Muscle of back (tissue), 13 donors: ENCODE measurements around the gene ZFP2. TPM values are rescaled to one million over a fixed set of nuclear protein-coding genes. Genes with fewer than 3 reads are reported as not detected.
A peak's percentile ranks its signal among the peaks of the same experiment; 100 is the strongest.
"Not testable (repeated sequence)": the region's sequence is repeated elsewhere in the genome, so short reads cannot be mapped to it uniquely, and the experiment has no call there.

Experiments used
- DNase-seq, 3 donors: peaks; one replicate each; pipeline versions ENCODE4 v3.0.0 to v3.0.0-alpha.2; 2013
- long read RNA-seq, 9 donors: transcript quantifications; one replicate each; lab custom pipeline, GENCODE V29; 2026
- polyA plus RNA-seq, 10 donors: library from polyadenylated mRNA; unstranded; fragments of 120-200 nt; gene quantifications; one replicate each; pipeline ENCODE4 v1.2.1, GENCODE V29; 2013; ENCODE audit not compliant: insufficient read length in 10 of 10

The ZFP2 gene
- polyA plus RNA-seq, result 1 to 10 TPM; 1.7 to 3.5 (median 2.5) TPM
- long read RNA-seq, donor 1, result 0 reads
- long read RNA-seq, donor 2, partial matches to known transcripts, result 0 of 1 reads
- long read RNA-seq, donor 2, other reads (novel, unspliced or antisense), result 0 of 1 reads
- long read RNA-seq, donor 3, result 0 reads
- long read RNA-seq, donor 4, partial matches to known transcripts, result 0 of 1 reads
- long read RNA-seq, donor 4, other reads (novel, unspliced or antisense), result 0 of 1 reads
- long read RNA-seq, donor 5, result 0 reads
- long read RNA-seq, donor 6, result 0 reads
- long read RNA-seq, donor 7, result 0 reads
- long read RNA-seq, donor 8, result 0 reads
- long read RNA-seq, donor 9, result 0 reads

GRCh38 chr5:178895615-178896571 lies at the start of gene ZFP2:
ZFP2 (plus strand) TSS chr5:178895913; CDS start chr5:178931314, 35,401 bp downstream.
- peak; percentile 45 to 89 (median 66) for DNase-seq

GRCh38 chr5:178849316-178849715 lies 46.4 kb upstream of the ZFP2 start:
- DNase-seq, result no peak

- DNase-seq, result no peak
Observed at GRCh38 chr5:178851951-178852350, 43.8 kb upstream of the ZFP2 start.

- no peak for DNase-seq
Observed at GRCh38 chr5:178854284-178854683, 41.4 kb upstream of the ZFP2 start.

- peak; percentile 91 to 96 (median 93) for DNase-seq
Observed at GRCh38 chr5:178859625-178860521, 35.8 kb upstream of the ZFP2 start, which contains the start of gene ZNF354B. ZNF354B (plus strand) TSS chr5:178859953; CDS start chr5:178861048, 1,095 bp downstream.

GRCh38 chr5:178860615-178861014 lies 35.1 kb upstream of the ZFP2 start:
- not testable (repeated sequence) for DNase-seq

GRCh38 chr5:178861627-178862026 lies 34.1 kb upstream of the ZFP2 start:
- no peak for DNase-seq

- no peak for DNase-seq
Observed at GRCh38 chr5:178866946-178867345, 28.8 kb upstream of the ZFP2 start.

GRCh38 chr5:178869577-178869976 lies 26.1 kb upstream of the ZFP2 start:
- no peak for DNase-seq

GRCh38 chr5:178870411-178870810 lies 25.3 kb upstream of the ZFP2 start:
- no peak for DNase-seq

- no peak for DNase-seq
Observed at GRCh38 chr5:178872302-178872701, 23.4 kb upstream of the ZFP2 start.

- DNase-seq, result not testable (repeated sequence)
Observed at GRCh38 chr5:178883115-178883694, 12.5 kb upstream of the ZFP2 start.

GRCh38 chr5:178883815-178884430 lies 11.8 kb upstream of the ZFP2 start:
- no peak for DNase-seq

GRCh38 chr5:178899289-178899688 lies 3.6 kb downstream of the ZFP2 start:
- DNase-seq, result no peak

GRCh38 chr5:178902849-178903248 lies 7.1 kb downstream of the ZFP2 start:
- no peak for DNase-seq

- DNase-seq, result no peak
Observed at GRCh38 chr5:178931846-178932760, 36.4 kb downstream of the ZFP2 start.

- peak; percentile 94 to 97 (median 95) for DNase-seq
Observed at GRCh38 chr5:178940569-178941360, 45.1 kb downstream of the ZFP2 start, which contains the start of gene ZNF454. ZNF454 (plus strand) TSS chr5:178941198; CDS start chr5:178942792, 1,594 bp downstream.

GRCh38 chr5:178941361-178941760 lies 45.6 kb downstream of the ZFP2 start:
- peak in 2 of 3 donors; percentile 4 to 53 for DNase-seq
